ENCODE data around the gene MRPL21. TPM values are rescaled to one million over a fixed set of nuclear protein-coding genes. Genes with fewer than 3 reads are reported as not detected.

MRPL21 gene
- polyA plus RNA-seq, 1 donor (not counting 4 experiments of a cell fraction or from before 2014, with no cell fraction given): 120 TPM

DNA sequence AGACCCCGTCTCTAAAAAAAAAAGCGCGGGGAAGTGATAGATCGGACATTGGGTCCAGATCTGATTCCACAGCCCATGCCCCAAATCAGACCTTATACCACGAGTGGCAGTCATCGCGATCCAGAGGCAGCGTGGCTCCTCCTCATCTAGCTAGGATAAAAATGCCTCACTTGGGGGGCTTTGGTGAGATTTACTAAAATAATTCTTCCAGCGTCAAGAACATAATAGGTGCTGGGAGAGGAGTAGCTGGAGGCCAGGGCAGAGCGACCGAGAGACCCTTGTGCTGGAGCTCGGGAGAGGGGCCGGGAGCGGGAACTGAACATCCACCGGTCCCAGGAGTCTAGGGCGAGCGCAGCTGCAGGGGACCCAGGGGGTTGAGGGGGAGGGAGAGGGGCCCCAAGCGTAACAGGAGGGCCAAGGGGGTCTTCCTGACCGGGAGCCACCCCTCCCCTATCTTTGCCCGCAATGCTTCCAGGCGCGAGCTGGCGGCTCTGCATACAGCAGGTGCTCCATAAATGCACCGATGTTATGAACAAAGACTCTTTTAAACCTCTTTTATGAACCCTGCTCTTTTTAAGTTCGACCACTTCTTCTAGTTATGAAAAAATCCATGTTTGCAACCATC, 61.1 kb downstream of the MRPL21 start:
- Histone ChIP-seq H3K9me1 (ENCODE audit: control insufficient read depth, extremely low read depth, insufficient read depth, low read length) (no peaks in the 10 kb centered on the region), H4K20me1 (ENCODE audit: control insufficient read depth, extremely low read depth, insufficient read depth, low read length) (no peaks in the 10 kb centered on the region), H3K79me2 (ENCODE audit: control insufficient read depth, insufficient read depth, low read length) (peaks cover 6% of the 10 kb centered on the region), H3K36me3 (ENCODE audit: control insufficient read depth in 2 of 2, extremely low read depth in 1 of 2, insufficient read depth in 2 of 2, low read length in 2 of 2) (no peaks in the 10 kb centered on the region), H3K9ac (ENCODE audit: control insufficient read depth, extremely low read depth, insufficient read depth, low read length) (no peak overlapping the region), H3K27ac (ENCODE audit: control insufficient read depth, insufficient read depth, low read length) (no peak overlapping the region), H3K4me3 (ENCODE audit: control insufficient read depth in 2 of 3, extremely low read depth in 1 of 3, insufficient read depth in 2 of 3, low read depth in 1 of 3, low read length in 3 of 3) (peak overlapping the region in 2 of 3 experiments; percentile 32 to 57), H3K4me2 (ENCODE audit: control insufficient read depth, extremely low read depth, insufficient read depth, low read depth, low read length) (peak overlapping the region; percentile 80), H2AFZ (ENCODE audit: control insufficient read depth, low read length) (no peak overlapping the region), H3K9me3 (ENCODE audit: control insufficient read depth, low read depth, low read length) (no peaks in the 10 kb centered on the region), H3K4me1 (ENCODE audit: control insufficient read depth, extremely low read depth, insufficient read depth, low read length) (peaks cover 35% of the 10 kb centered on the region), H3K27me3 (ENCODE audit: control insufficient read depth, extremely low read depth, insufficient read depth, low read length) (peaks cover 8% of the 10 kb centered on the region)
- FAIRE-seq (no peak), DNase-seq (ENCODE audit: low read depth, low spot score) (no peak)
- TF ChIP-seq, protein P1, sequence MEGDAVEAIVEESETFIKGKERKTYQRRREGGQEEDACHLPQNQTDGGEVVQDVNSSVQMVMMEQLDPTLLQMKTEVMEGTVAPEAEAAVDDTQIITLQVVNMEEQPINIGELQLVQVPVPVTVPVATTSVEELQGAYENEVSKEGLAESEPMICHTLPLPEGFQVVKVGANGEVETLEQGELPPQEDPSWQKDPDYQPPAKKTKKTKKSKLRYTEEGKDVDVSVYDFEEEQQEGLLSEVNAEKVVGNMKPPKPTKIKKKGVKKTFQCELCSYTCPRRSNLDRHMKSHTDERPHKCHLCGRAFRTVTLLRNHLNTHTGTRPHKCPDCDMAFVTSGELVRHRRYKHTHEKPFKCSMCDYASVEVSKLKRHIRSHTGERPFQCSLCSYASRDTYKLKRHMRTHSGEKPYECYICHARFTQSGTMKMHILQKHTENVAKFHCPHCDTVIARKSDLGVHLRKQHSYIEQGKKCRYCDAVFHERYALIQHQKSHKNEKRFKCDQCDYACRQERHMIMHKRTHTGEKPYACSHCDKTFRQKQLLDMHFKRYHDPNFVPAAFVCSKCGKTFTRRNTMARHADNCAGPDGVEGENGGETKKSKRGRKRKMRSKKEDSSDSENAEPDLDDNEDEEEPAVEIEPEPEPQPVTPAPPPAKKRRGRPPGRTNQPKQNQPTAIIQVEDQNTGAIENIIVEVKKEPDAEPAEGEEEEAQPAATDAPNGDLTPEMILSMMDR (optimal IDR thresholded peaks at IDR 0.05 in 1 of 3, IDR thresholded peaks at IDR 0.05 in 1 of 3, conservative IDR thresholded peaks at IDR 0.05 in 1 of 3; ENCODE audit: extremely low read depth in 1 of 3, insufficient read depth in 2 of 3, low read length in 3 of 3): no peak
- TF ChIP-seq EZH2 (IDR thresholded peaks at IDR 0.05; ENCODE audit: low read length): no peak
- dilution Hi-C loops (cut with MboI; ENCODE audit: extremely low pct_ligation_motif_present, low sequenced_read_pairs): no loop called here

DNA sequence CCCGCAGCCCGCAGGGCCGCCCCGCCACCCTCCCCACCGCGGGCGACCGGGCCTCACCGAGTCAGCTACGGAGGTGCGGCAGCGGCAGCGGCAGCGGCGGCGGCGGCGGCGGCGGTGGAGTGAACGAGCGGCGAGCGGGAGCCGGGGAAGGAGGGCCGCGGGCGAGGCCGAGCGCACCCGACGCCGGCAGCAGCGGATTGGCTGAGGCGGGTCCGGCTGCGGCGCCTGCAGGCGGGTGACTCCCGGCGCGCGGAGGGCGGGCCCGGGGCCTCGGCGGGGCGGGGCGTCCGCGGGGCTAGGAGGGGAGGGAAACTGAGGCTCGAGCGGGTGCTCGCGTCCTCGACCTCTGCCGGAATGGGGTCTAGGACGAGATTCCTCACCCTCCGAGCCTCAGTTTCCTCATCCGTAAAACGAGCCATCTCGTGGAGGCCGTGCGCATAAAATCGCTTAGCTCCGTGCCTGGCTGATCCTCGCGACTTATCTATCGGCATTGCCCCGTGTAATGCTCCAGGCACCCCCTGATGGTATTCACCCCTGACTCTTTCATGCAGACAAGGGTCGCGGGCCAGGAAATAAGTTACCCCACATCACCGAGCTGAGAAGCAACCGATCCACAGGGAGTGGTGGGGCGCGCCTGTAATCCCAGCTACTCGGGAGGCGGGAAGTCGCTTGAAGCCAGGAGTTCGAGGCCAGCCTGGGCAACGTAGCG, 61.8 kb downstream of the MRPL21 start, which contains the start of gene CPT1A:
CPT1A (minus strand) TSS at position 199 of the 709 bp plus-strand sequence. CDS start 26,442 bp downstream, outside the sequence.
- Histone ChIP-seq H3K4me3 (ENCODE audit: control insufficient read depth in 2 of 3, extremely low read depth in 1 of 3, insufficient read depth in 2 of 3, low read depth in 1 of 3, low read length in 3 of 3) (peak within 1 kb of the TSS; percentile 71 to 86 (median 85)), H3K36me3 (ENCODE audit: control insufficient read depth in 2 of 2, extremely low read depth in 1 of 2, insufficient read depth in 2 of 2, low read length in 2 of 2) (no peaks in the 10 kb centered on the region), H3K9me1 (ENCODE audit: control insufficient read depth, extremely low read depth, insufficient read depth, low read length) (no peaks in the 10 kb centered on the region), H3K9me3 (ENCODE audit: control insufficient read depth, low read depth, low read length) (no peaks in the 10 kb centered on the region), H4K20me1 (ENCODE audit: control insufficient read depth, extremely low read depth, insufficient read depth, low read length) (no peaks in the 10 kb centered on the region), H2AFZ (ENCODE audit: control insufficient read depth, low read length) (peak within 1 kb of the TSS; percentile 83), H3K27me3 (ENCODE audit: control insufficient read depth, extremely low read depth, insufficient read depth, low read length) (peaks cover 8% of the 10 kb centered on the region), H3K79me2 (ENCODE audit: control insufficient read depth, insufficient read depth, low read length) (peaks cover 11% of the 10 kb centered on the region), H3K9ac (ENCODE audit: control insufficient read depth, extremely low read depth, insufficient read depth, low read length) (peak within 1 kb of the TSS; percentile 71), H3K27ac (ENCODE audit: control insufficient read depth, insufficient read depth, low read length) (peak within 1 kb of the TSS; percentile 31), H3K4me2 (ENCODE audit: control insufficient read depth, extremely low read depth, insufficient read depth, low read depth, low read length) (peak within 1 kb of the TSS; percentile 94), H3K4me1 (ENCODE audit: control insufficient read depth, extremely low read depth, insufficient read depth, low read length) (peaks cover 35% of the 10 kb centered on the region)
- FAIRE-seq: no peak
- no peak for DNase-seq (ENCODE audit: low read depth, low spot score)
- no peak for TF ChIP-seq EZH2 (IDR thresholded peaks at IDR 0.05; ENCODE audit: low read length)
- TF ChIP-seq, protein P1 (optimal IDR thresholded peaks at IDR 0.05 in 1 of 3, IDR thresholded peaks at IDR 0.05 in 1 of 3, conservative IDR thresholded peaks at IDR 0.05 in 1 of 3; ENCODE audit: extremely low read depth in 1 of 3, insufficient read depth in 2 of 3, low read length in 3 of 3): no peak
- dilution Hi-C loops (cut with MboI; ENCODE audit: extremely low pct_ligation_motif_present, low sequenced_read_pairs): no loop called here

Other genes starting within 250 kb of the MRPL21 start
- gene GAL, start 219.3 kb downstream of the MRPL21 start, polyA plus RNA-seq: 2.2 to 2.6 TPM (median 2.4 TPM) in 3 replicates
- 2.4 to 4.9 TPM (median 4.0 TPM) in 3 replicates for gene TESMIN, start 152.3 kb downstream of the MRPL21 start, polyA plus RNA-seq
- 12.0 to 25.5 TPM (median 12.9 TPM) in 3 replicates for gene CPT1A, start 61.9 kb downstream of the MRPL21 start, polyA plus RNA-seq
- 6.2 to 10.0 TPM (median 7.3 TPM) in 3 replicates for gene IGHMBP2, start 59 bp upstream of the MRPL21 start, polyA plus RNA-seq
- gene MRGPRD, start 77.2 kb upstream of the MRPL21 start, polyA plus RNA-seq: not detected in 3 replicates
- 0.02 to 0.04 TPM in 2 of 3 replicates, not detected in the other for gene MRGPRF, start 109.4 kb upstream of the MRPL21 start, polyA plus RNA-seq
- 7.7 to 12.0 TPM (median 10.0 TPM) in 3 replicates for gene TPCN2, start 145.1 kb upstream of the MRPL21 start, polyA plus RNA-seq

Data from keratinocyte (primary cell).